PC-9 (cell line): ENCODE data around the gene FCAMR. TPM values are rescaled to one million over a fixed set of nuclear protein-coding genes. Genes with fewer than 3 reads are reported as not detected.

Experiments
- BruUV-seq: library from RNA; stranded (reverse); fragments of 400-500 nt; replicated peaks from 2 replicates; lab custom pipeline; 2021; lab: Mats Ljungman, UMichigan
- CTCF ChIA-PET: fragments of 300-600 bp; sonication (Branson Sonifier 250); formaldehyde crosslinking; loops from one replicate; lab custom pipeline; 2022; ENCODE audit warnings: antibody characterized with exemption; lab: Charles Lee
- POLR2A ChIA-PET: fragments of 300-600 bp; sonication (Branson Sonifier 250); formaldehyde crosslinking; loops from one replicate; lab custom pipeline; 2022; ENCODE audit warnings: antibody characterized with exemption; ENCODE audit not compliant: unreplicated experiment; lab: Charles Lee
- DNase-seq, 2 experiments: peaks; one replicate each; pipeline versions ENCODE4 v3.0.0 to v3.0.0-alpha.2; 2015 to 2022; ENCODE audit warnings: mixed read lengths in 1 of 2
- H2AFZ ChIP-seq: fragments of 200-600 bp; sonication (generic); 2 replicates; pipeline ENCODE4 v1.8.1; 2017; ENCODE audit warnings: antibody characterized with exemption
- H3F3A ChIP-seq: fragments of 200-600 bp; sonication (generic); 2 replicates; pipeline ENCODE4 v1.8.1; 2017; ENCODE audit warnings: antibody characterized with exemption, mild to moderate bottlenecking, low read depth; ENCODE audit not compliant: insufficient read depth
- H3K27ac ChIP-seq: fragments of 200-600 bp; sonication (generic); 2 replicates; pipeline ENCODE4 v1.6.1; 2016; ENCODE audit warnings: mixed run types
- H3K27me3 ChIP-seq: fragments of 200-600 bp; sonication (generic); 2 replicates; pipeline ENCODE4 v1.6.1; 2016; ENCODE audit warnings: low read depth, mixed run types; ENCODE audit not compliant: insufficient read depth
- H3K36me3 ChIP-seq: fragments of 200-600 bp; sonication (generic); 2 replicates; pipeline ENCODE4 v1.6.1; 2016; ENCODE audit warnings: low read depth, mixed run types
- H3K4me1 ChIP-seq: fragments of 200-600 bp; sonication (generic); replicated peaks from 2 replicates; pipeline ENCODE4 v1.6.1; 2016; ENCODE audit warnings: mixed run types; ENCODE audit not compliant: insufficient read depth
- H3K4me2 ChIP-seq: fragments of 200-600 bp; sonication (generic); 2 replicates; pipeline ENCODE4 v1.6.1; 2017; ENCODE audit warnings: mixed run types
- H3K4me3 ChIP-seq: fragments of 200-600 bp; sonication (generic); 2 replicates; pipeline ENCODE4 v1.6.1; 2016; ENCODE audit warnings: mixed run types
- H3K79me2 ChIP-seq: fragments of 200-600 bp; sonication (generic); 2 replicates; pipeline ENCODE4 v1.6.1; 2017; ENCODE audit warnings: low read depth, mixed run types
- H3K9me2 ChIP-seq: fragments of 200-600 bp; sonication (generic); 2 replicates; pipeline ENCODE4 v1.8.1; 2017; ENCODE audit warnings: mild to moderate bottlenecking; ENCODE audit not compliant: insufficient read depth
- H3K9me3 ChIP-seq: fragments of 200-600 bp; sonication (generic); 2 replicates; pipeline ENCODE4 v1.8.1; 2016; ENCODE audit warnings: low read depth; ENCODE audit not compliant: insufficient read depth
- H4K20me1 ChIP-seq: fragments of 200-600 bp; sonication (generic); 2 replicates; pipeline ENCODE4 v1.8.1; 2017; ENCODE audit not compliant: insufficient read depth
- CTCF ChIP-seq: fragments of 200-600 bp; sonication (generic); conservative IDR thresholded peaks from 2 replicates; pipeline ENCODE4 v1.6.1; 2017; ENCODE audit warnings: mixed run types, antibody characterized with exemption, mild to moderate bottlenecking, moderate library complexity
- EZH2 ChIP-seq: fragments of 200-600 bp; sonication (generic); IDR thresholded peaks from 2 replicates; pipeline ENCODE4 v1.8.0; 2017; ENCODE audit warnings: antibody characterized with exemption, low read depth
- intact Hi-C: fragments of 100-400 bp; cut with micrococcal nuclease; formaldehyde crosslinking; loops from one replicate; pipeline ENCODE4 v1.10.0; 2022; ENCODE audit not compliant: unreplicated experiment
- total RNA-seq: library from RNA; stranded (reverse); gene quantifications from 2 replicates; pipeline ENCODE4 v1.2.3, GENCODE V29; 2021

FCAMR gene
- total RNA-seq, 1 experiment from 2014 or later, result not detected

GRCh38 chr1:206952171-206952570 lies 18.1 kb downstream of the FCAMR start:
- Histone ChIP-seq H3K9me2 (no peaks in the 10 kb centered on the region), H4K20me1 (no peaks in the 10 kb centered on the region), H3K27ac (no peak overlapping the region), H3K9me3 (no peaks in the 10 kb centered on the region), H3K79me2 (no peaks in the 10 kb centered on the region), H3K4me3 (no peak overlapping the region), H2AFZ (no peak overlapping the region), H3K4me2 (no peak overlapping the region), H3F3A (no peaks in the 10 kb centered on the region), H3K36me3 (no peaks in the 10 kb centered on the region), H3K4me1 (peaks cover 30% of the 10 kb centered on the region), H3K27me3 (no peaks in the 10 kb centered on the region)
- POLR2A ChIA-PET, result no interaction called here
- peak in 1 of 2 experiments; percentile 57 for DNase-seq
- TF ChIP-seq CTCF, result no peak
- TF ChIP-seq EZH2, result no peak
- intact Hi-C loops, result no loop called here
- BruUV-seq, result no TSS peak
- CTCF ChIA-PET, result no interaction called here

- H3K27ac ChIP-seq, result no peak overlapping the region
- no peak for DNase-seq
Measured at GRCh38 chr1:206951318-206952100, 18.8 kb downstream of the FCAMR start.

GRCh38 chr1:206949641-206950040 lies 20.6 kb downstream of the FCAMR start:
- no peak overlapping the region for H3K27ac ChIP-seq
- no TSS peak for BruUV-seq
- H3K4me3 ChIP-seq, result no peak overlapping the region
- peaks cover 18% of the 10 kb centered on the region for H3K4me1 ChIP-seq
- no peaks in the 10 kb centered on the region for H3K79me2 ChIP-seq
- intact Hi-C loops, result no loop called here
- H3K36me3 ChIP-seq, result no peaks in the 10 kb centered on the region
- no peaks in the 10 kb centered on the region for H3K27me3 ChIP-seq
- no peaks in the 10 kb centered on the region for H4K20me1 ChIP-seq
- ChIA-PET CTCF (no interaction called here), POLR2A (no interaction called here)
- H3K4me2 ChIP-seq, result no peak overlapping the region
- H3F3A ChIP-seq, result no peaks in the 10 kb centered on the region
- DNase-seq, result no peak
- TF ChIP-seq EZH2 (no peak), CTCF (no peak)
- no peaks in the 10 kb centered on the region for H3K9me3 ChIP-seq
- no peak overlapping the region for H2AFZ ChIP-seq
- no peaks in the 10 kb centered on the region for H3K9me2 ChIP-seq

More at GRCh38 chr1:206951318-206952100, 18.8 kb downstream of the FCAMR start:
- Histone ChIP-seq H3K27me3 (no peaks in the 10 kb centered on the region), H3K36me3 (no peaks in the 10 kb centered on the region), H3K79me2 (no peaks in the 10 kb centered on the region), H3K9me2 (no peaks in the 10 kb centered on the region), H4K20me1 (no peaks in the 10 kb centered on the region), H2AFZ (no peak overlapping the region), H3K4me3 (no peak overlapping the region), H3K9me3 (no peaks in the 10 kb centered on the region), H3F3A (no peaks in the 10 kb centered on the region), H3K4me1 (peaks cover 30% of the 10 kb centered on the region), H3K4me2 (no peak overlapping the region)
- intact Hi-C loops, result no loop called here
- TF ChIP-seq CTCF (no peak), EZH2 (no peak)
- ChIA-PET POLR2A (no interaction called here), CTCF (no interaction called here)
- BruUV-seq, result no TSS peak
